H1 (cell line): Measurements from ENCODE around the gene MMS22L. TPM values are rescaled to one million over a fixed set of nuclear protein-coding genes. Genes with fewer than 3 reads are reported as not detected.

ENCODE experiments used
- CTCF ChIA-PET: fragments of 300-600 bp; sonication (Branson Sonifier 250); formaldehyde crosslinking; loops from one replicate; lab custom pipeline; 2021; ENCODE audit not compliant: partially characterized antibody; lab: Charles Lee
- POLR2A ChIA-PET: fragments of 300-600 bp; sonication (Branson Sonifier 250); formaldehyde crosslinking; loops from one replicate; lab custom pipeline; 2021; ENCODE audit warnings: inconsistent platforms; ENCODE audit not compliant: partially characterized antibody; lab: Charles Lee
- DNase-seq, 2 experiments: peaks; one replicate each; pipeline versions ENCODE4 v3.0.0 to v3.0.0-alpha.2; 2010 to 2022; ENCODE audit warnings: low spot score in 2 of 2, low read depth in 1 of 2, mixed read lengths in 1 of 2
- FAIRE-seq: peaks from 2 replicates; lab custom pipeline; 2011; peaks lifted over from hg19 to GRCh38; lab: Jason Lieb, UNC
- H2AFZ ChIP-seq: 2 replicates; pipeline ENCODE4 v1.8.1; 2012; ENCODE audit warnings: low read length, inconsistent platforms
- H2AK5ac ChIP-seq: 2 replicates; pipeline ENCODE4 v1.6.1; 2013; ENCODE audit warnings: low read depth, low read length
- H2BK120ac ChIP-seq: replicated peaks from 2 replicates; pipeline ENCODE3; 2013; ENCODE audit warnings: low read depth, low read length, inconsistent platforms
- H2BK12ac ChIP-seq: 2 replicates; pipeline ENCODE4 v1.6.1; 2013; ENCODE audit warnings: low read depth, low read length
- H2BK15ac ChIP-seq: 2 replicates; pipeline ENCODE4 v1.6.1; 2013; ENCODE audit warnings: low read length
- H2BK20ac ChIP-seq: 2 replicates; pipeline ENCODE4 v1.6.1; 2013; ENCODE audit warnings: low read length
- H2BK5ac ChIP-seq: 2 replicates; pipeline ENCODE4 v1.6.1; 2013; ENCODE audit warnings: low read depth, low read length
- H3K14ac ChIP-seq: 2 replicates; pipeline ENCODE4 v1.6.1; 2013; ENCODE audit warnings: inconsistent platforms; ENCODE audit not compliant: insufficient read length
- H3K18ac ChIP-seq: 2 replicates; pipeline ENCODE4 v1.6.1; 2013; ENCODE audit warnings: low read length; ENCODE audit errors: extremely low read depth
- H3K23ac ChIP-seq: 2 replicates; pipeline ENCODE4 v1.6.1; 2013; ENCODE audit warnings: inconsistent platforms; ENCODE audit not compliant: insufficient read length
- H3K23me2 ChIP-seq: 2 replicates; pipeline ENCODE4 v1.6.1; 2013; ENCODE audit warnings: low read depth, low read length
- H3K27ac ChIP-seq: 2 replicates; pipeline ENCODE4 v1.6.1; 2011; ENCODE audit warnings: low read depth, low read length, inconsistent platforms
- H3K27me3 ChIP-seq, 4 experiments: replicated peaks in 1 of 4; 1 replicate in 1 of 4; 2 replicates in 3 of 4; pipeline versions ENCODE4 v1.6.1 to v1.8.1; 2011 to 2013; ENCODE audit warnings: low read length in 3 of 4, mild to moderate bottlenecking in 3 of 4, inconsistent platforms in 2 of 4, mixed read lengths in 2 of 4, moderate library complexity in 1 of 4; ENCODE audit not compliant: control insufficient read depth in 3 of 4, insufficient read depth in 3 of 4; ENCODE audit errors: extremely low read depth in 1 of 4
- H3K36me3 ChIP-seq, 4 experiments: 2 replicates each; pipeline versions ENCODE4 v1.6.1 to v1.8.1; 2011 to 2013; ENCODE audit warnings: mild to moderate bottlenecking in 4 of 4, low read length in 3 of 4, moderate library complexity in 2 of 4, control low read depth in 1 of 4, inconsistent platforms in 1 of 4; ENCODE audit not compliant: insufficient read depth in 4 of 4, control insufficient read depth in 2 of 4
- H3K4ac ChIP-seq: replicated peaks from 2 replicates; pipeline ENCODE3; 2013; ENCODE audit warnings: low read length, low read depth, mixed read lengths, inconsistent platforms; ENCODE audit not compliant: insufficient read length
- H3K4me1 ChIP-seq, 4 experiments: replicated peaks in 1 of 4; 1 replicate in 1 of 4; 2 replicates in 3 of 4; pipeline versions ENCODE4 v1.6.1 to v1.8.1; 2011 to 2013; ENCODE audit warnings: low read length in 3 of 4, inconsistent platforms in 2 of 4, mixed read lengths in 1 of 4; ENCODE audit not compliant: insufficient read depth in 4 of 4, control insufficient read depth in 3 of 4
- H3K4me2 ChIP-seq, 2 experiments: 2 replicates each; pipeline versions ENCODE4 v1.6.1 to v1.8.1; 2011 to 2013; ENCODE audit warnings: low read depth in 2 of 2, low read length in 2 of 2, control low read depth in 1 of 2, inconsistent platforms in 1 of 2, mild to moderate bottlenecking in 1 of 2; ENCODE audit not compliant: insufficient read depth in 1 of 2
- H3K4me3 ChIP-seq, 4 experiments: fragments of 200-600, 300-600 bp in 1 of 4; sonication (generic), shearing (Covaris generic), sonication (Bioruptor Twin) in 1 of 4; 2 replicates each; pipeline versions ENCODE4 v1.5.1 to v1.8.1; 2011 to 2016; ENCODE audit warnings: low read length in 4 of 4, low read depth in 3 of 4, control low read depth in 2 of 4, inconsistent platforms in 2 of 4, mild to moderate bottlenecking in 2 of 4, mixed read lengths in 1 of 4, moderate library complexity in 1 of 4; ENCODE audit not compliant: insufficient read depth in 2 of 4; ENCODE audit errors: extremely low read depth in 1 of 4
- H3K56ac ChIP-seq: replicated peaks from 2 replicates; pipeline ENCODE3; 2013; ENCODE audit warnings: low read depth, mild to moderate bottlenecking, mixed read lengths, low read length, inconsistent platforms; ENCODE audit not compliant: insufficient read length
- H3K79me1 ChIP-seq: 2 replicates; pipeline ENCODE4 v1.6.1; 2013; ENCODE audit warnings: low read depth, low read length, control low read depth
- H3K79me2 ChIP-seq, 2 experiments: 2 replicates each; pipeline versions ENCODE4 v1.6.1 to v1.8.1; 2012 to 2013; ENCODE audit warnings: low read length in 2 of 2, mild to moderate bottlenecking in 2 of 2, inconsistent platforms in 1 of 2; ENCODE audit not compliant: insufficient read depth in 2 of 2, control insufficient read depth in 1 of 2
- H3K9ac ChIP-seq, 4 experiments: replicated peaks in 1 of 4; 1 replicate in 1 of 4; 2 replicates in 3 of 4; pipeline versions ENCODE4 v1.6.1 to v1.8.1; 2011 to 2013; ENCODE audit warnings: low read depth in 3 of 4, low read length in 3 of 4, control low read depth in 2 of 4, mild to moderate bottlenecking in 2 of 4, moderate library complexity in 2 of 4, inconsistent platforms in 1 of 4; ENCODE audit errors: extremely low read depth in 1 of 4
- H3K9me3 ChIP-seq, 2 experiments: 2 replicates each; pipeline versions ENCODE4 v1.6.1 to v1.8.1; 2012 to 2013; ENCODE audit warnings: mild to moderate bottlenecking in 2 of 2, moderate library complexity in 2 of 2, control low read depth in 1 of 2, inconsistent platforms in 1 of 2, low read depth in 1 of 2, low read length in 1 of 2, mixed read lengths in 1 of 2; ENCODE audit not compliant: insufficient read depth in 2 of 2
- H4K20me1 ChIP-seq, 2 experiments: replicated peaks in 1 of 2; 2 replicates each; pipeline versions ENCODE3 to v1.8.1; 2011 to 2013; ENCODE audit warnings: inconsistent platforms in 2 of 2, low read length in 2 of 2, mild to moderate bottlenecking in 1 of 2; ENCODE audit not compliant: insufficient read depth in 2 of 2, control insufficient read depth in 1 of 2
- H4K5ac ChIP-seq: 2 replicates; pipeline ENCODE4 v1.6.1; 2013; ENCODE audit warnings: low read length, low read depth, mixed read lengths, inconsistent platforms; ENCODE audit not compliant: insufficient read length
- H4K8ac ChIP-seq: 2 replicates; pipeline ENCODE4 v1.8.0; 2013; ENCODE audit warnings: mild to moderate bottlenecking, moderate library complexity, low read length, inconsistent platforms; ENCODE audit not compliant: insufficient read depth; ENCODE audit errors: extremely low read depth
- H4K91ac ChIP-seq: replicated peaks from 2 replicates; pipeline ENCODE3; 2013; ENCODE audit warnings: low read length, mixed read lengths, inconsistent platforms; ENCODE audit not compliant: insufficient read length
- CHD1 ChIP-seq: IDR thresholded peaks from 2 replicates; pipeline ENCODE4 v1.6.1; 2012; ENCODE audit warnings: low read depth, low read length, improper control_type of control experiment
- CTBP2 ChIP-seq: IDR thresholded peaks from 2 replicates; pipeline ENCODE4 v1.7.0; 2011; ENCODE audit warnings: borderline replicate concordance, mild to moderate bottlenecking, moderate library complexity, mixed read lengths, low read length; ENCODE audit not compliant: insufficient read depth, insufficient read length
- E2F6 ChIP-seq: IDR thresholded peaks from 2 replicates; pipeline ENCODE4 v1.6.1; 2012; ENCODE audit warnings: inconsistent platforms
- JUN ChIP-seq: IDR thresholded peaks from 2 replicates; pipeline ENCODE4 v1.6.1; 2011; ENCODE audit warnings: low read depth, mild to moderate bottlenecking, improper control_type of control experiment, low read length
- KDM1A ChIP-seq: fragments of 200-600, 300-600 bp; sonication (generic); IDR thresholded peaks from 2 replicates; pipeline ENCODE4 v1.7.1; 2016; ENCODE audit warnings: mild to moderate bottlenecking, low read length, borderline replicate concordance
- RAD21 ChIP-seq, 2 experiments: IDR thresholded peaks in 1 of 2; conservative IDR thresholded peaks in 1 of 2; 2 replicates each; pipeline ENCODE4 v1.6.1; 2011; ENCODE audit warnings: low read depth in 2 of 2, low read length in 2 of 2, improper control_type of control experiment in 1 of 2, inconsistent platforms in 1 of 2, mild to moderate bottlenecking in 1 of 2, moderate library complexity in 1 of 2
- TBP ChIP-seq: IDR thresholded peaks from 2 replicates; pipeline ENCODE4 v1.6.1; 2011; ENCODE audit warnings: low read depth, low read length, improper control_type of control experiment
- WGBS, 2 experiments: shearing (Covaris generic) in 1 of 2; methylation state at CpG; one replicate each; pipeline versions ENCODE4 v1.1.6 to v1.1.7; 2013 to 2015; ENCODE audit warnings: low lambda C conversion rate in 2 of 2, mixed read lengths in 2 of 2, inconsistent platforms in 1 of 2, low coverage in 1 of 2, missing lambda C conversion rate in 1 of 2; ENCODE audit not compliant: insufficient replicate concordance in 2 of 2, insufficient coverage in 1 of 2, insufficient read length in 1 of 2; ENCODE audit errors: extremely low coverage in 1 of 2, missing lambda C conversion rate in 1 of 2; 5-methylcytosine and 5-hydroxymethylcytosine counted together
- polyA plus RNA-seq, 7 experiments: library from polyadenylated mRNA; depleted of rRNA in 3 of 7; stranded (reverse) in 5 of 7; unstranded in 2 of 7; fragments of >200 nt in 5 of 7; fragments of 200-250 nt in 2 of 7; gene quantifications; 1 replicate in 5 of 7; 2 replicates in 1 of 7; 4 replicates in 1 of 7; pipeline versions ENCODE4 v1.2.1 to v1.2.3, GENCODE V29; 2011 to 2013; ENCODE audit warnings: missing spikeins in 2 of 7, mixed read lengths in 2 of 7
- total RNA-seq: library from RNA; stranded (reverse); fragmentation: NEBNext Ultra II Directional; extraction: Animal tissue kit (Norgen Biotek cat#: 25700); gene quantifications from 2 replicates; pipeline ENCODE4 v1.2.1, GENCODE V29; 2021
- TF ChIP-seq, protein P1 (sequence below): IDR thresholded peaks from 2 replicates; pipeline ENCODE4 v1.6.1; 2012; ENCODE audit warnings: inconsistent platforms

Gene MMS22L
- total and polyA plus RNA-seq, 2 of the 8 experiments (the other 6 are each of a cell fraction or from before 2014, with no cell fraction given): 11.1 to 32.6 TPM

DNA sequence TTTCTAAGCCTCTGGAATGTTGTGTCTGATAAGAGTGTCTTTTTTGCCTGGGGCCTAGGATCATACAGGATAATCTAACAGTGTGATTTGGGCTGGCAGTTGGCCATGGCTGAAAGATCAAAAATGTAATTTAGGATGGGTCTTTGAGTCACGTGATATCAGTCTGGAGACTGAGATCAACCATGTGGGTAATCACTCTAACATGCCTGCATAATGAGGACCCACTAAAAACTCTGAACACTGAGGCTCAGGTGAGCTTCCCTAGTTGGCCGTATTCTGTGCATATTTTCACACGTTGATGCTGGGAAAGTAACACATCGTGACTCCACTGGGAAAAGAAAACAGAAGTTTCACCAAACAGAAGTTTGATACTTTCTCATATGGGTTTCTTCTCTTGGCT, 6.3 kb upstream of the MMS22L start:
- H3K36me3 ChIP-seq: no peaks in the 10 kb centered on the region; a peak in 2 of 8 replicates
- H2BK20ac ChIP-seq: no peak overlapping the region
- 91% methylated on average over 4 of the region's 4 CpGs; no CpG with 5 or more reads in 1 of the 2 experiments for WGBS, 2 experiments
- H3K23me2 ChIP-seq: no peaks in the 10 kb centered on the region
- DNase-seq (no peak), FAIRE-seq (no peak)
- no peaks in the 10 kb centered on the region for H3K4me1 ChIP-seq
- no peaks in the 10 kb centered on the region for H3K27me3 ChIP-seq
- no peak overlapping the region for H2AK5ac ChIP-seq
- no peak overlapping the region for H3K18ac ChIP-seq
- H3K9me3 ChIP-seq: peaks cover 12 to 15% of the 10 kb centered on the region in 2 experiments
- CTCF ChIA-PET: no interaction called here
- no peak overlapping the region for H4K5ac ChIP-seq
- H3K14ac ChIP-seq: no peak overlapping the region
- H3K23ac ChIP-seq: no peak overlapping the region
- no peak overlapping the region for H4K91ac ChIP-seq
- H2BK15ac ChIP-seq: no peak overlapping the region
- TF ChIP-seq JUN: no peak
- TF ChIP-seq, protein P1, sequence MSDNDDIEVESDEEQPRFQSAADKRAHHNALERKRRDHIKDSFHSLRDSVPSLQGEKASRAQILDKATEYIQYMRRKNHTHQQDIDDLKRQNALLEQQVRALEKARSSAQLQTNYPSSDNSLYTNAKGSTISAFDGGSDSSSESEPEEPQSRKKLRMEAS: no peak
- TF ChIP-seq TBP: no peak
- no peak for TF ChIP-seq E2F6
- TF ChIP-seq CHD1: no peak
- TF ChIP-seq KDM1A: no peak
- TF ChIP-seq RAD21 (IDR thresholded peaks at IDR 0.05 in 1 of 2, conservative IDR thresholded peaks at IDR 0.05 in 1 of 2; ENCODE audit: low read depth in 2 of 2, low read length in 2 of 2): no peak
- no peak for TF ChIP-seq CTBP2
- no peak overlapping the region for H3K9ac ChIP-seq
- H3K4ac ChIP-seq: no peak overlapping the region
- no peak overlapping the region for H4K8ac ChIP-seq
- no peak overlapping the region for H3K4me2 ChIP-seq
- no peaks in the 10 kb centered on the region for H3K79me1 ChIP-seq
- no peak overlapping the region for H3K4me3 ChIP-seq
- H2BK120ac ChIP-seq: no peak overlapping the region
- H2BK5ac ChIP-seq: no peak overlapping the region
- H2AFZ ChIP-seq: no peak overlapping the region
- no peaks in the 10 kb centered on the region for H4K20me1 ChIP-seq
- no peaks in the 10 kb centered on the region for H3K79me2 ChIP-seq
- no peak overlapping the region for H2BK12ac ChIP-seq
- no peak overlapping the region for H3K27ac ChIP-seq
- H3K56ac ChIP-seq: no peak overlapping the region
- POLR2A ChIA-PET: no interaction called here
